Neural cell (in vitro differentiated cells): Measurements from ENCODE around the gene LIPA.

ENCODE experiments used
- POLR2AphosphoS5 ChIP-seq: IDR thresholded peaks from 2 replicates; pipeline ENCODE4 v1.6.1; 2012
- TAF1 ChIP-seq: IDR thresholded peaks from 2 replicates; pipeline ENCODE4 v1.6.1; 2012; ENCODE audit warnings: low read depth
- TF ChIP-seq, protein P1 (sequence below): fragments of 450-650 bp; IDR thresholded peaks from 2 replicates; pipeline ENCODE4 v1.5.1; 2014; ENCODE audit warnings: antibody characterized with exemption, mild to moderate bottlenecking, moderate library complexity; ENCODE audit not compliant: poor library complexity, severe bottlenecking

DNA sequence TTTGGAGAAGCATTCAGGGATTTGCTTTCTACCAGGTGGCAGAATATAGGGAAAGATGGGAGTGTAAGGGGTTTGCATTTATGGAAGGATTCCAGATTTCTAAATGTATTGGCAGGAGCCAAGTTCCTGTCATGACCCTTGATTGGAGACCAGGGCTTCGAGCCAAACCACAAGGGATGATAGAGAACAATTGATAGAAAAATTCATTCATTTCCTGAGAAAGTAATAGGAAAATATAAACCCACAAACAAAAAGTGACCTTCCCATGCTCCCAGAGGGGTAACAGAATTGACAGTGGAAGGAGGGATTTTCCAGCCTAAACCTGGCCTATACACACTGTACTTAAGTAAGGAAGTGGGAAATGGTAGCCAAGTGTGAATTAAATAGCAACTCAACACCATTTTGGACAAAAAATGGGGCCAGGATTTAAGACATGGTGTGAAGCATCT lies 27.9 kb upstream of the LIPA start:
- TF ChIP-seq, protein P1, sequence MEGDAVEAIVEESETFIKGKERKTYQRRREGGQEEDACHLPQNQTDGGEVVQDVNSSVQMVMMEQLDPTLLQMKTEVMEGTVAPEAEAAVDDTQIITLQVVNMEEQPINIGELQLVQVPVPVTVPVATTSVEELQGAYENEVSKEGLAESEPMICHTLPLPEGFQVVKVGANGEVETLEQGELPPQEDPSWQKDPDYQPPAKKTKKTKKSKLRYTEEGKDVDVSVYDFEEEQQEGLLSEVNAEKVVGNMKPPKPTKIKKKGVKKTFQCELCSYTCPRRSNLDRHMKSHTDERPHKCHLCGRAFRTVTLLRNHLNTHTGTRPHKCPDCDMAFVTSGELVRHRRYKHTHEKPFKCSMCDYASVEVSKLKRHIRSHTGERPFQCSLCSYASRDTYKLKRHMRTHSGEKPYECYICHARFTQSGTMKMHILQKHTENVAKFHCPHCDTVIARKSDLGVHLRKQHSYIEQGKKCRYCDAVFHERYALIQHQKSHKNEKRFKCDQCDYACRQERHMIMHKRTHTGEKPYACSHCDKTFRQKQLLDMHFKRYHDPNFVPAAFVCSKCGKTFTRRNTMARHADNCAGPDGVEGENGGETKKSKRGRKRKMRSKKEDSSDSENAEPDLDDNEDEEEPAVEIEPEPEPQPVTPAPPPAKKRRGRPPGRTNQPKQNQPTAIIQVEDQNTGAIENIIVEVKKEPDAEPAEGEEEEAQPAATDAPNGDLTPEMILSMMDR: no peak
- TF ChIP-seq TAF1 (no peak), POLR2AphosphoS5 (no peak)
